Measurements from ENCODE around the gene PPM1M. TPM values are rescaled to one million over a fixed set of nuclear protein-coding genes. Genes with fewer than 3 reads are reported as not detected.

The PPM1M gene
- total RNA-seq, 1 donor from 2014 or later: 6.1 TPM

DNA sequence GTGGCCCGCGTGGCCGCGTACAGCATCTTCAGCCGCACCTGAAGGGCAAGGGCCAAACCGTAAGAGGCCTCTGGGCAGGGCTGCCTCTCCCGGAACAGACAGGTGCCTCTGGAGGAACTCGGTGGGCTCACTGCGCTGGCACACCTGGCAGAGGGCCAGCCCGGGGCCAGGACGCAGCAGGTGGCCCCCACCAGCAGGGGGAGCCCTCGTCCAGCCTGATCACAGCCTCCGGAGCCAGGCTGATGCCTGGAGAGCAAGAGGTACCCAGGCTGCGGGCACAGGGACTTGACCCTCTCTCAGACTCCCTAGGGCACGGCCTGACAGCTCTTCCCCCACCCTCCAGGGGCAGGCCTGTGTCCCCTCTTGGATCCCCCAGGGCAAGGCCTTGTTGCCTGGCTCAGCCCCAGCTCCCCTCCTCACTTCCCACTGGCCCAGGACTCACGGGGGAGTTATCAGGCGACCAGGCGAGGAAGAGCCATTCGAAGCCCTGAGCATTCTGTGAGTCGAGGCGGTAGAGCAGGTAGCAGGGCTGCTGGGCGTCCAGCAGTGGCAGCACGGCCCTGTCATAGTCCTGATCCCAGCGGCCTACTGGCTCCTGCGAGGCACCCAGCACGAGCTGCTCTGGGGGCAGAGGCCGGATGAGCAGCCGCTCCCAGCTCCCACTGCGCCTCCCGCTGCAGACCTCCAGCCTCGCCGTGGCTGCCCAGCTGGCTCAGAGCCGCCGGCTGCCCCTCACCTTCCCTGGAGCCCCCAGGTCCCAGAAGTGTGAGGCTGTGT, 13.9 kb upstream of the PPM1M start:
- Mint-ChIP-seq H3K27ac (no peak overlapping the region), H3K4me1 (ENCODE audit: low read depth) (no peaks in the 10 kb centered on the region), H3K9me3 (ENCODE audit: low read depth) (no peaks in the 10 kb centered on the region), H3K4me3 (ENCODE audit: low read depth) (no peak overlapping the region), H3K36me3 (ENCODE audit: insufficient read depth) (peaks cover 2% of the 10 kb centered on the region), H3K27me3 (no peaks in the 10 kb centered on the region)
- DNase-seq (ENCODE audit: low spot score, unreplicated experiment): peak; percentile 64
- TF ChIP-seq, protein P1, sequence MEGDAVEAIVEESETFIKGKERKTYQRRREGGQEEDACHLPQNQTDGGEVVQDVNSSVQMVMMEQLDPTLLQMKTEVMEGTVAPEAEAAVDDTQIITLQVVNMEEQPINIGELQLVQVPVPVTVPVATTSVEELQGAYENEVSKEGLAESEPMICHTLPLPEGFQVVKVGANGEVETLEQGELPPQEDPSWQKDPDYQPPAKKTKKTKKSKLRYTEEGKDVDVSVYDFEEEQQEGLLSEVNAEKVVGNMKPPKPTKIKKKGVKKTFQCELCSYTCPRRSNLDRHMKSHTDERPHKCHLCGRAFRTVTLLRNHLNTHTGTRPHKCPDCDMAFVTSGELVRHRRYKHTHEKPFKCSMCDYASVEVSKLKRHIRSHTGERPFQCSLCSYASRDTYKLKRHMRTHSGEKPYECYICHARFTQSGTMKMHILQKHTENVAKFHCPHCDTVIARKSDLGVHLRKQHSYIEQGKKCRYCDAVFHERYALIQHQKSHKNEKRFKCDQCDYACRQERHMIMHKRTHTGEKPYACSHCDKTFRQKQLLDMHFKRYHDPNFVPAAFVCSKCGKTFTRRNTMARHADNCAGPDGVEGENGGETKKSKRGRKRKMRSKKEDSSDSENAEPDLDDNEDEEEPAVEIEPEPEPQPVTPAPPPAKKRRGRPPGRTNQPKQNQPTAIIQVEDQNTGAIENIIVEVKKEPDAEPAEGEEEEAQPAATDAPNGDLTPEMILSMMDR (IDR thresholded peaks at IDR 0.05; ENCODE audit: unreplicated experiment): peak; percentile 80

DNA sequence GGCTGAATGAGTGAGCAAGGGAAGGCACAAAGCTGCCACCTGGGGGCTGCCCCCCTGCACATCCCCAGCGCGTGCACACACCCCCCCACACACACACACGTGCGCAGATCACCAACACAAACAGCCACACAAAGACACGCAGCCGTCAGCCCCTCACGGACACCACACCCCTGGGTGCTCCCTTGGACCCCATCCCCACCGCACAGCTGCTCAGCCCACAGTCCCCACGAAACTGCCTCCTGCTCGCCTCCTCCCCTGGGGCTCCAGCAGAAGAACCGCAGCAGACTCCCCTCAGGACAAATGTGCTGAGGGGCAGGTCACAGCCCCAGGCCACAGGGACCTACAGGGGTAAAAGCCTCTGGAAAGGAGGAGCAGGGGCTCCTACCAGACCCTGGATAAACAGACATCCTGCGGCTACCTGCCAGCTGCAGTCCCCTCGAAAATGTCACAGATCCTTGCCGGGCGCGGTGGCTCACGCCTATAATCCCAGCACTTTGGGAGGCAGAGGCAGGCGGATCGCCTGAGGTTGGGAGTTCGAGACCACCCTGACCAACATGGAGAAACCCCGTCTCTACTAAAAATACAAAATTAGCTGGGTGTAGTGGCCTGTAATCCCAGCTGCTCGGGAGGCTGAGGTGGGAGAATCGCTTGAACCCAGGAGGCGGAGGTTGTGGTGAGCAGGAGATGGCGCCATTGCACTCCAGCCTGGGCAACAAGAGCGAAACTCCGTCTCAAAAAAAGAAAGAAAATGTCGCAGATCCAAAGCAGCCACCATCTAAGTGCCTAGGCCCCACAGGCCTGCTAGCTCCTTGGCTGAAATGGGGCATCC, 13.1 kb upstream of the PPM1M start:
- DNase-seq (ENCODE audit: low spot score, unreplicated experiment): no peak
- Mint-ChIP-seq H3K4me3 (ENCODE audit: low read depth) (no peak overlapping the region), H3K9me3 (ENCODE audit: low read depth) (no peaks in the 10 kb centered on the region), H3K4me1 (ENCODE audit: low read depth) (peaks cover 3% of the 10 kb centered on the region), H3K27me3 (no peaks in the 10 kb centered on the region), H3K27ac (no peak overlapping the region), H3K36me3 (ENCODE audit: insufficient read depth) (peaks cover 2% of the 10 kb centered on the region)
- TF ChIP-seq, protein P1 (IDR thresholded peaks at IDR 0.05; ENCODE audit: unreplicated experiment): peak; percentile 21

DNA sequence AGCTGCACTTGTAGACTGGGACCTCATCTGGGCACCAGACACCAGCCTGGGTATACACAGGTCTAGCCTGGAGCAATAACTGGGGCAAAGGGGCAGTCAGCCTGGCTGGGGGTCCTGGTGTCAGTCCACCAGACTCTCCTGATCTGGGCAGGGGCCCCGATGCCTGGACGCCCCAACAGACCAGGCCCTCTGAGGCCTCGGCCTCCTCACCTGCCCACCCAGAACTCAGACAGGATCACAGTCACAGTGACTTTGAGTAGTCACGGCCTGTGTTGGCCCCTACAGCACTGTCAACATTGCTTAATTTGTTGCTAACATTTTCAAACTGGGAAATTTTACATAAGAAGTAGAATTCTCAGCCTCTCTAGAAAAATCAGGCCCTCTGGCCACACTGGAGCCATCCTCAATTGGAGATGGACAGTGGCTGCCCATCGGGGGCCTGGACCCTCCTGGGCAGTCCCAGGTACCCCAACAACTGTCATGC, 12.4 kb upstream of the PPM1M start:
- DNase-seq (ENCODE audit: low spot score, unreplicated experiment): no peak
- peak overlapping the region; percentile 52 for H3K27ac Mint-ChIP-seq

DNA sequence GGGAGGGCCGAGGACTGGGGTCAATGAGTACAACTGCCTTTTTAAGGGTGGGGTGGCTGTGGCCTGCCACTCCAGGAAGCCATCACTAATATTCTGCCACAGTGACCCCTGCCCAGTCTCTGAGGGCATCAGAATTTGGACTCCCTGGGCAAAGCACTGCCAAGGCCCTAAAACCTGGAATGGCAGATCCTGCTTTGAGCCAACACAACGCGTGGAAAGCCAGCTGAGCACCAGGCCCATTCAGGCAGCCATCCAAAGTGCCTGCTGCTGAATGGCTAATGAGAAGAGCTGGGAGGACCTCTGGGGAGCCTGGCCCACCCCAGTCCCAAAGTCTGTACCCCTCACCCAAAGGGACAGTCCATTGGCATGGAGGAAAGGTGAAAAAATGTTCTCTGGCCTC, 11.6 kb upstream of the PPM1M start:
- Mint-ChIP-seq H3K27ac (no peak overlapping the region), H3K27me3 (no peaks in the 10 kb centered on the region), H3K4me1 (ENCODE audit: low read depth) (peaks cover 8% of the 10 kb centered on the region), H3K36me3 (ENCODE audit: insufficient read depth) (peaks cover 2% of the 10 kb centered on the region), H3K4me3 (ENCODE audit: low read depth) (no peak overlapping the region), H3K9me3 (ENCODE audit: low read depth) (no peaks in the 10 kb centered on the region)
- TF ChIP-seq, protein P1 (IDR thresholded peaks at IDR 0.05; ENCODE audit: unreplicated experiment): no peak
- no peak for DNase-seq (ENCODE audit: low spot score, unreplicated experiment)

More for the DNA sequence above, 12.4 kb upstream of the PPM1M start:
- Mint-ChIP-seq H3K4me3 (ENCODE audit: low read depth) (no peak overlapping the region), H3K4me1 (ENCODE audit: low read depth) (peaks cover 3% of the 10 kb centered on the region), H3K27me3 (no peaks in the 10 kb centered on the region), H3K9me3 (ENCODE audit: low read depth) (no peaks in the 10 kb centered on the region), H3K36me3 (ENCODE audit: insufficient read depth) (peaks cover 2% of the 10 kb centered on the region)
- TF ChIP-seq, protein P1 (IDR thresholded peaks at IDR 0.05; ENCODE audit: unreplicated experiment): no peak
